HT-29 (cell line): Measurements from ENCODE around the gene HCRTR1. TPM values are rescaled to one million over a fixed set of nuclear protein-coding genes. Genes with fewer than 3 reads are reported as not detected.
A peak's percentile ranks its signal among the peaks of the same experiment; 100 is the strongest.

ENCODE experiments used
- DNase-seq: peaks from one replicate; pipeline ENCODE4 v3.0.0-alpha.2; 2015; ENCODE audit warnings: low spot score
- total RNA-seq: library from RNA; depleted of rRNA; stranded (reverse); fragments of >200 nt; shearing (Covaris generic); gene quantifications from 2 replicates; pipeline ENCODE4 v1.2.3, GENCODE V29; 2014

HCRTR1 gene
- total RNA-seq, 1 experiment from 2014 or later = not detected

- no peak for DNase-seq
These were observed 32.9 kb downstream of the HCRTR1 start for GRCh38 chr1:31650161-31651088.

DNA sequence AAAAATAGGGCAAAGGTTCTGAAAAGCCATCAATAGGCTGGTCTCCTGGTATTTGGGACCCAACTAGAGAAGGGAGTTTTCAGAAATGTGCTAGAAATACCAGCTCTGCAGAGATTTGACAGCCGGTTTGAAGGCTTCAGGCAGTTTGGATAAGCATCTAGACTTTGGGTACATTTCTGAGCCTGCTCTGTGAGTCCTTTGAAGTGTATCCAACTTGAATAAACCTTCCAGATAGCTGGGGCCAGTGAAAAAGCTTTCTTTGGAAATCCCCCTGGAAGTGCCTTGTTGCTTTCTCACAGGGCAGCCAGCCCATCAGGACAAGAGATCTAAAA is 33.6 kb downstream of the HCRTR1 start:
- DNase-seq = no peak

- no peak for DNase-seq
These were observed 34.3 kb downstream of the HCRTR1 start for GRCh38 chr1:31651766-31652165.

DNA sequence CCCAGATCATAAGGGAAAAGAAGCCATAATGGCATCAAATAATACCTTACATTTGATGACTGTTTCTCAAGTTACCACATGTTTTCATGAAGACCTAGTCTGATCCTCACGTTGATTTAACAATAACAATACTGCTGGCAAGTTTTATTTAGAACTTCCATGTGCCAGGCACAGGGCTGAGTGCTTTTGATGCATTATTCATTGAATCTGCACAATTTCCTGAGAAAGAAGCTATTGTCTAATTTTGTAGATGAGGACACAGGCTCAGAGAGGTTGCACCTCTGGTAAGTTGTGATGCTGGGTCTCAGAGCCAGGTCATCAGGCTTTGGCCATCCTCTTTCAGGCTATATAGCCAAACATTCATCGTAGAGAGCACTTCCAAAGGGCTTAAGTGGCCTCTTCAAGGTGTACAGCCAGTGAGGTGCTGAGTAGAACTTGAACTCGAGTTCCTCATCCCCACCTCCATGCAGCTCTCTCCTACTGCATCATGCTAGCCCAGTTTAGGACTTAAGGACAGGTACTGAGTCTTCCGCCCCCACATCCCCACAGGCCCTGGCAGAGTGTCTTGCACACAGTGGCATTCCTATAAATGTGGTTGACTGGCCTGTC is 35.5 kb downstream of the HCRTR1 start:
- no peak for DNase-seq

DNA sequence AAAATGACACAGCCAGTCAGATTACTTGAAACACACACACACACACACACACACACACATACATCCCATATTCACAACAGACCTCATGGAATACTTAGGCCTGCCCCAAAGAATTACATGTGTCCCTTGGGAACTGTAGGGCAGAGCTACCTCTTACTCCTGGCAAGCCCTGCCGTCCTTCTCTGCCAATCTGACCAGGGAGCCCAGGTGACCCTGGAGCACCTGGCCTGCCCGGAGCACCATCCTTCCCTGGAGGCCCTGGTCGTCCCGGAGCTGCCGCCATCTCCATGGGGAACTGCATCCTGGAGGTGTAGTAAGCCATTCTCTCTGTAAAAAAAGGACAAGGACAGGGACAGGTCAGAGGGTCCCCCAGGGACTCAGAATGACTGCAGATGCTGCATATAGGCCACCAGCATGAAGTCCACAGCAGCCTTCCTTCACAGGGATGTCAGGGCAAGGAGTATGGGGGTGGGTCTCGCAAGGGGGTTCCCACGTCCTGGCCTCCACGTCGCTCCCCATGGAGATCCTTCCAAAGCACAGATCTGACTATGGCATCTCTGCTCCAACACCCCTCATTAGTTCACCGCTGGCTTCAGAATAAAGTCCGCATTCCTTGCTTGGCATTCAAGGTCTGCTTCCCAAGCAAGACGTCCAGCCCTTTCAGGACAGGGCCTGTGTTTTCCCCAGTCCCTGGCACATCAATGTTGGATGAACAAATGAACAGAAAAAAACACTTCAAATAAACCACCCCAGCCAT is 36.4 kb downstream of the HCRTR1 start:
- no peak for DNase-seq

DNA sequence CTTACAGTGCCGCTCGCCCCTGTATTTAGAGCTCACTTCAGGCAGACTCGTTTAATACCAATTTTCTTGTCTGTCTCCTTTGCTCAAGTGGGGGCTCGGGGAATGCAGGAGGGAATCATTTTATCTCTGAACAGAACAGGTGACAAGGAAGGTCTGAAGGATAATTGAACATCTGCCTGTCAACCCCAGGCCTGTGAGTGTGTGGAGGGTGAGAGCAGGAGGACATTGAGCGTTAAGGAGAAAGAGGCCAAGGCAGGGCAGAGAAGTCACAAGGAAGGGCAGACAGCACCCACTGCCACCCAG is 36.9 kb downstream of the HCRTR1 start:
- no peak for DNase-seq

DNA sequence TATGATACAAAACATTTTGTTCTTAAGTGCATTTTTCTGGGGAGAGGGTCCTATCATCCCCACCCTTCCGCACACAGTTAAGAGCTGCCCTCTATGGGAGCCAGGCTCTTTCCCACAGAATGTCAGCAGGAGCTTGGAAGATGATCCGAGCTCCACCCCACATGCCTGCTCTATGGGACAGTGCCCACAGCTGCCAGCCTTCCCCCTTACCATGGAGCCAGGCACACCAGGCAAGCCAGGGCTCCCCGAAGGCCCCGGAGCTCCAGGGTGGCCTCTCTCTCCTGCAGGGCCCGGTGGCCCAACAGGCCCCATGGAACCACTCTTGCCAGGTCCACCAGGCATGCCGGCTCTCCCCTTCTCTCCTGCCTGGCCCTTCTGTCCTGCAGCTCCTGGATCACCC is 37.6 kb downstream of the HCRTR1 start:
- no peak for DNase-seq

DNA sequence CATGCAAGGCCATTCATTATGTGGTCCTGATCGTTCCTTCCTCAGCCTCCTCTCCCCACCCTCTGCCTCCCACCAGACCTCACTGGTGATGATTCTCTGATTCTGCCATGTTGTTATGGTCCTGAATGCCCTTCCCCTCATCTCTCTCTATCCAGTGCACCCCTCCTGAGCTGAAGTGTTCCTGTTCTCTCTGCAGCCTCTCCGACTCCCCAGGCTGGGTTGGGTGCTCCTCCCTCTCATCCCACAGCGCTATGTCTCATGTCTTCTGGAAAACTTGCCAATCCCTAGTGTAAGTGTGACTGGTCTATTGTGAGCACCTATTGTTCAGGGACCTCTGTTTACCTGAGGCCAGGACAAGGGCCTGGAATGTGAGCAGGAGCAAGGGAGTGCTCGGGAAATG is 38.3 kb downstream of the HCRTR1 start:
- no peak for DNase-seq

DNA sequence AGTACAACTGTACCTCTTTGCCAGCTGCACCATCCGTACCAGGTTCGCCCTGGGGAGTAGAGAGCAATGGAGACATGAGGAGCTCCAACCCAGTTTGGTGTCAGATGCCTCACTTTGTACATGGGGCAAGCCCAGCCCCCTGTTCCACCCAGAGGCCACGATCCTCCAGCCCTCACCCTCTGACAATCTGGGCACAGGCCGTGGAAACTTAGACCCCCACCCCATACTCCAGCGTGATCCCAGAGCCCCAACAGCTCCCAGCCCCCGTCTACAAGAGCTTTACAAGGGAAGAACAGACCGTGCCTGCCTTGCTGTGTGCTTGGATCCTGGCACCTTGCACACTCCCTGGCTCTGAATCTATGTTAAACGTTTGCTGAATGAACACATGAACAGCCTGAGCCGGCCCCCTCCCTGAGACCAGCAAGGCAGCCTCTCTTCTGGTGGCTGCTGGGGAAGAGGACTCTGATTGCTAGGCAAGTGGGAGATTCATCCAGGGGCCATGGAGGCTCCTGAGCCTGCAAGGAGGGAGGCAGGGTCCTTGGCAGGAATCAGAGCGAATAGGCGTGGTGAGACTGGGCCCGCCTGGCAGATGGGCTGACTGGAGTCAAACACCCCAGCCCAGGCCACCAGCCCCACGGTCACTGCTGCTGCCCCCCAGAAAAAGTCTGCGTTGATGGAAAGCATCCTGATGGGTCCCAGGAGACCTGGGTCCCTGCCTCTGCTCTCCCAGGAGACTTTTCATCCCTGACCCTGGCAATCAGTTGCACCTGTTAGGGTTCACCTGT is 39.7 kb downstream of the HCRTR1 start:
- DNase-seq = no peak

DNA sequence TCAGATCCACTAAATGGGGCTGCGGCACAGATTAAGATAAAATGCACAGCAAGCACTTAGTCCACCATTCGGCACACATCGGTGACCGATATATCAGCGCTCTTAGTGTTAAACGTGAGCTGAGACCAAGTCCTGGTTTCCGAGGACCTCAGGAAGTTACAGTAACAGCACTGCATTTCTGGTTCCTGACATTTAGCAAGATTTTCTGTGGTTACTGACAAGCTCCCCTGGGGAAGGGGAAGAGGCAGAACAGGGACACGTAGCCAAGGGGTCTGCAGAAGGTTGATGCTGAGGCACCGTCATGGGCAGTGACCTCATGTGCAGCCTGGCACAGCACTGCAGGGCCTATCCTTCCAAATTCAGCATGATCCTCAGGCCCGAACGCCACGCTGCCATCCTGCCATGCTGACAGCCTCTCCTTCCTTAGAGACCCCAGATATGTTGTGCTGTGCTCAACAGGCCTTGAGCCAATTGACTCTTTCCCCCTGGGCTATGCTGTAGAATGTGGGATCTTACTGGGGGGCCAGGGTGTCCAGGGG is 40.6 kb downstream of the HCRTR1 start:
- no peak for DNase-seq

DNA sequence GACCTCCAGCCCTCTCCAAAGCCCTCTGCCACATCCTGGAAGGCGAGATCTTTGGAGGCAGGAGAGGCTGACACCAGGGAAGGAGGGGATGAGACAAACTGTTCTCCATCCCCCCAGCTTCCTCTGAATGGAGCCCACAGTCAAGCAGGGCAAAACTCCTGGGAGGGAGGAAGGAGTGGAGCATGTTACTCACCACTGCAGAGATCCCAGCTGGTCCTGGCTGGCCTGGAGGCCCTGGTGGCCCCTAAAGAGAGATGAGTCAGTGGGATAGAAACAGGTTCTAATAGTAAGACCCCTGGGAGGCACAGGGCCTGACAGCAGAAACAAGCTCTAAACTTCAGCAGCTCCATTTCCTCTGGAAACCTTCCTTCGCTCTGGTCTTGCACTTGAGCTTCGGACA is 41.2 kb downstream of the HCRTR1 start:
- no peak for DNase-seq

GRCh38 chr1:31659889-31660288 is 42.4 kb downstream of the HCRTR1 start:
- no peak for DNase-seq

GRCh38 chr1:31660871-31661455 is 43.5 kb downstream of the HCRTR1 start:
- DNase-seq = no peak

DNA sequence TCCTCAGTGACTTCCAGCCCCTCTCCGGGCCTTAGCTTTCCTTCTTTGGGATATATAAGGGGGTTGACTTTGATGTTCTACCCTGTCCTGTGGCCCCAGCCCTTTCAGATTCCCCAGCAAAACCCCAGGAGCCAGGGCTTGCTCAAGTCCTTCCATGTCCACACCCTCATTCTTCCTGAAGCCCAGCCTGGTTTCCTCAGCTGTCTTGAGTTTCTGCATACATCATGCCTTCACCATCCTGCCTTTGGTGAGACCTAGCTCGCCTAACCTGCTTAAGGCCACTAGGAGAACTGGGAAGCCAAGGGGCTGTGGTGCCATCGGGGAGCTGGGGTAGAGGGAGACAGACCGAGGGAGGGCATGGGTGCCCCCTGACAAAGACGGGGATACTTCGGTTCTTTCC is 44.4 kb downstream of the HCRTR1 start:
- no peak for DNase-seq

- no peak for DNase-seq
These were observed 45.0 kb downstream of the HCRTR1 start for GRCh38 chr1:31662463-31662862.

DNA sequence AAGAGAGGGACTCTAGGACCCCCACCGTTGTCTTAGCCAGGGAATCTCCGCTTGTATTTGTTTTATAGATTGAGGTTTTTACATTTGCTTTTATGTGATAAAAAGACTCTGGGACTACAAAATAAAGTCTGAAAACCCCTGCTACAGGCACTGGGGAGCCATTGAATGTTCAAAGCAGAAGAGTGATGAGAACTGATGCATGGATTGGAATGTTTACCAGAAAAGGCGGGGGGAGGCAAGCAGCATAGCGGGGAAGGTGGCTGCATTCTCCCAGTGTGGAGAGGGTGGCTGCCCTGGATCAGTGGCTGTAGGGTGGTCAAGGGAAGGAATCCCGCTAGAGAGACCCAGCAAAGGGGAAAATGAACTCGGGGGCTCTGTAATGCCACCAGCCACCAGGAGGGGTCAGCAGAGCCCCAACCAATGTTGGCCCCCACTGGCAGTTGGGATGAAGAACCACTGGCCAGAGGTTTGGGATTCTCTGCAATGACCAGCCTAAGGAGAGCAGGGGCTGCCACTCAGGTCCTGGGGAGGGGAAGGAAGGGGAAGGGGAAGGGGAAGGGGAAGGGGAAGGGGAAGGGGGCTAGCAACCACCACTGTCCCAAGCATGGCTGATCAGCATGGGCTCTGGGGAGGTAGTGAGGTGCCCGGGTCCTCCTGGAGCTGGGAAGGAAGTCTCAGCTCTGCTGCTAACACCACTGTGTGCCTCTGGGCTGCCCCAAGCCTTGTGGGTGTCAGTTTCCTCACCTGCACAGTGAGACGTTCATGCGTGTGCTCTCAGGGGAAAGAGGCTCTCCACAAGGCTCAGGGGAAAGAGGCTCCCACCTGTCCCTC is 46.3 kb downstream of the HCRTR1 start:
- peak; percentile 78 for DNase-seq

DNA sequence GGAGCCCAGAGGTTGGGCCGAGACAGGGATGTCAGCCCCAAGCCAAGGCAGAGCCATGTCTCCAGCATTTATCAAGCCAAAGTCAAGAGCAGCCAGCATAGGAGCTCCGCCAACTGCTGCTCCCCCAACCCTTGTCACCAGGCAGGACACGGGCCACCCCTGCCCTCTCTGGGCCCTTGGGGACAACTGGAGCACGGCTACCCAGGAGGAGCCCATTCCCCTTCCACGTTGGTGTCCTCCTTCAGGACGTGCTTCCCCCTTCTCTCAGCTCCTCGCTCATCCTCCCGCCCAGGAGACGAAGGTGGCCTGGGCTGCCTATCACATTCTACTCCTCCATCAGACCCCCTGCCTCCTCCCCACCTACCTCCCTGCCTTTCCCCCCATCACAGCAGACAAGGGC is 47.0 kb downstream of the HCRTR1 start:
- no peak for DNase-seq

- DNase-seq = no peak
These were observed 47.9 kb downstream of the HCRTR1 start for GRCh38 chr1:31665234-31665878.

DNA sequence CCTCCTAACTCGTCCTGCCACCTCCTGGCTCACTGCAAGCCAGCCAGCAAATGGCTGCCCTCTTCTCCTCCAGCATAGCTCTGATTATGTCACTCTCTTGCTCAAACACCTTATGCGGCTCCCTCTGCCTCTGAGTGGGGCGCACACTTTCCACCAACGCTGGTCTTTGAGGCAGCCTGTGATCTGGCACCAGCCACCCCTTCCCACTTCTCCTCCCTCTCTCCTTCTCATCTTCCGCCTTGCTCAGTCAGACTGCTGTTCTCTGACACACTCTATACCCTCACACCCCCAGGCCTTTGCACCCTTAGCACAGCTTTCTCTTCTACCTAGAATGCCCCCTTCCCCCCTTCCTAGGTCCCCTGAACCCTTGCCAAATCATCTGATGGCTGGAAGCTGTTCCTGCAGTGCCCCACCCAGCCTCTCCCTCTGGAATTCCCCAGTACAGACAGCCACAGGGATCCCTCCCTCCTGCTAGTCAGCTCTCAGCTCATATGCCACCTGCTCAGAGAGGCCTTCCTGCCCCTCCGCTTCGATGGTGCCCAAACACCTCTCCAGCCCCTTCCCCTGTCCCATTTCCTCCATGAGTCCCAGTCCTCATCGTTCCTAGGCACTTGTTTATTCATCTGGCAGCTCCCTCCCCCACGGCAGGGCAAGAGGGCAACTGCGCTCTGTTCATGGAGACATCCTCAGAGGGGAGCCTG is 48.9 kb downstream of the HCRTR1 start:
- peak; percentile 56 for DNase-seq
